NCI-H1048 (cell line): Measurements from ENCODE around the gene KEAP1.
"Not testable (repeated sequence)": the region's sequence is repeated elsewhere in the genome, so short reads cannot be mapped to it uniquely, and the experiment has no call there.

Experiments
- DNase-seq: peaks from one replicate; lab custom pipeline; 2025; lab: John Stamatoyannopoulos, UW

The KEAP1 gene

DNA sequence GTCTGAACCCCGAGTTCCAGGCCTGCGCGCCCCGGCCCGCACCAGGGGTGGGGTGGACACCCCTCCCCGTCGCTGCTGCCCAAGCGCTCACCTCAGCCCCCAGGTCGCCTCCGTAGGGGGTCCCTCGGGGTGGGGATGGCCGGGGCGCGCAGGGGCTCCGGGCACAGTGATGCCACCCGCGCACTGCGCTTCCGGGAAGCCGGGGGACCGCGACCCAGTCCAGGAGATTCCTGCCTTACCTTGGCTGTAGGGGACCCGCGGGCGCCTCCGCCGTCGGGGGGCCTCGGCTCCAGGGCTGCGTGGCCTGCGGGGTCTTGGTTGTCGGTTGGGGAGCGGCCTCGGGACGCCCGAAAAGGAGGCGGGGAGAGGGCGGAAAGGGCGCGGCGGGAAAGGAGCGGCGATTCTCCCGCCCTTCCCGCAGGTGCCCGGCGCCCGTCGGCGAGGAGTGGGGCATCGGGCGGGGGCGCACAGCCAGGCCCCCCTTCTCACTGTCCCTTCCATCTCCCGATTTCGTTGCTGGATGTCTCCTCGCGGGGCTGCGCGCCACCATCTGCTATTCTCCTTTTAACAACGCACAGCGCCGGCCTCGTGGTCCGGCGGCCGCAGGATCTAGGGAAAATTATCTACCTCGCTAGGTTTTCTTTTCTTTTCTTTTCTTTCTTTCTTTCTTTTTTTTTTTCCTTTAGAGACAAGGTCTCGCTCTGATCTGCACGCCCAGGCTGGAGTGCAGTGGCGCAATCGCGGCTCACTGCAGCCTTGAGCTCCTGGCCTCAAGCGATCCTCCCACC, at the start of gene KEAP1:
Gene KEAP1 (minus strand): TSS at position 355 of the 788 bp plus-strand sequence. CDS start 3,323 bp downstream, outside the sequence.
- no peak for DNase-seq

DNA sequence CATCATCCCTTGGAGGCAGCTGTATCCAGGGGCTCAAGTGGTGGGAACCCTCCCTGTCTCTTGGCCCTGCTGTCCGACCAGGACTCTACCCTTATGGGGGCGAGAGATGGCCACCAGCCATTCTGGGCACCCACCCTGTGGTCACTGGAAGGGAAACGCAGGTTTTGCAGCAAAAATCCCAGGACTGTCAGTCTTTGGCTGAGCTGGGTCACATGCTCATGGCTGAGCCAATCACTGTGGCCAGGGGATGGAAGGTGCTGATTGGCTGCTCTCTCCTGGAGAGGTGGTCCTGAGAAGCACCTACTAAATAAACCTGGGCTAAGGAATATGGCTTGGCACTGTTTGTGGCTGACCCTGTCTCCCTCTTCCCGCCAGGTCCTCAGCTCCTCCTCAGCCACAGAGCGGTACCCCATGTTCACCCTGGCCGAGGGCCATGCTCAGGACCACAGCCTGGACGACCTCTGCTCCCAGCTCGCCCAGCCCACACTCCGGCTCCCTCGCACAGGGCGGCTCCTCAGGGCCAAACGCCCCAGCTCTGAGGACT, 49.4 kb upstream of the KEAP1 start:
- no peak for DNase-seq

DNA sequence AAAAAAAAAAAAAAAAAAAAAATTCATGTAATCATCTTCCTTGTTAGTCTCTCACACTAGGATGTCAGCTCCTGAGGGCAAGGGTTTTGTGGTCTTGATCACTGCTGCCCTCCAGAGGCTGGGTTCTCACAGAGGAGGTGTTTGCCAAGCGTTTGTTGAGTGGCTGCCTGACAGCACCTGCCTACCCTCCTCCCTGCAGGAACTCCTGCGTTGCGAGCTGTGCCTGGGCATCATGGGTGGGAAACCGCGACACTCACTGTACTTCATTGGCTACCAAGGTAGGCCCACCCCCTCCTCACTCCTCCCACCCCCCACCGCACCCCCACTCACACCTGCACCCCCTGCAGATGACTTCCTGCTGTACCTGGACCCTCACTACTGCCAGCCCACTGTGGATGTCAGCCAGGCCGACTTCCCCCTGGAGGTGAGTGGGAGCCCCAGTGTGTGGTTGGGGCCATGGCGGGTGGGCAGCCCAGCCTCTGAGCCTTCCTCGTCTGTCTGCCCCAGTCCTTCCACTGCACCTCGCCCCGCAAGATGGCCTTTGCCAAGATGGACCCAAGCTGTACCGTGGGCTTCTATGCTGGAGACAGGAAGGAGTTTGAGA, 48.6 kb upstream of the KEAP1 start:
- DNase-seq = no peak

DNA sequence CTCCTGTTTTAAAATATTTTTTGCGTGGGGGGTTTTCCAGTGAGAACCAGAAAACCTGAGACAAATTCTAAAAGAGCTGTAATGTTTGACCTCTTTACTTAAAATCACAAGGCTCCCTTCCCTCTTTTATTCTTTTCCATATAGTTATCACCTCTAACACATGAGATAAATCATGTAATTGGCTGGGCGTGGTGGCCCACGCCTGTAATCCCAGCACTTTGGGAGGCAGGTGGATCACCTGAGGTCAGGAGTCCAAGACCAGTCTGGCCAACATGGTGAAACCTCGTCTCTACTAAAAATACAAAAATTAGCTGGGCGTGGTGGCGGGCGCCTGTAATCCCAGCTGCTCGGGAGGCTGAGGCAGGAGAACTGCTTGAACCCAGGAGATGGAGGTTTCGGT, 47.9 kb upstream of the KEAP1 start:
- DNase-seq = not testable (repeated sequence)

DNA sequence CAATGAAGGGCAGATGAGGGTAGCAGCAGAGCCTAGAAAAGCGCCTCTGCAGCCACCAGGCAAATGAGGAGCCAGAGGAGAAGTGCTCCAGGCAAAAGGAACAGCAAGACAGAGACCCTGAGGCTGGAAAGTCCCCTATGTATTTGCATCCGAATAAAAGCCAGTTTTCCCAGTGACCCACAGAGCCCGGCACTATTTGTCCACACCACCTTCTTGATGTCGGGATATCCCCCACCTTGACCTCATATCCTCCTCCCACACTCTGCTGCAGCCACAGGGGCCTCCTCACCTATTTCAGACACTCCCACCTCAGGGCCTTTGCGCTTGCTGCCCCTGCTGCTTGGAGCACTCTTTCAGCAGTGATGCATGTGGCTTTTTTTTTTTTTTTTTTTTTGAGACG, 47.2 kb upstream of the KEAP1 start:
- DNase-seq = no peak

DNA sequence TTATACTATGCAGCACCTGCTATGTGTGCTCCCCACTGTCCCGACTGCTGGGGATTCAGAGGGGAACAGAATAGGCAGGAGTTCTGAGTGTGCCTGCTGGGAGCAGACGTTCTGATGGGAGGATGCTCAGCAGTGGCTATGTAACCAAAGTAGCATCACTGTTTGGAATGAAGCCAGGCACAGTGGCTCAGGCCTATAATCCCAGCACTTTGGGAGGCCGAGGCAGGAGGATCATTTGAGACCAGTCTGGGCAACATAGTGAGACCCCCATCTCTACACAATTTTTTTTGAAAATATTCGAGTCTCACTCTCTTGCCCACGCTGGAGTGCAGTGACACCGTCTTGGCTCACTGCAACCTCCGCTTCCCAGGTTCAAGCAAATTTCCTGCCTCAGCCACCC, 46.6 kb upstream of the KEAP1 start:
- no peak for DNase-seq

DNA sequence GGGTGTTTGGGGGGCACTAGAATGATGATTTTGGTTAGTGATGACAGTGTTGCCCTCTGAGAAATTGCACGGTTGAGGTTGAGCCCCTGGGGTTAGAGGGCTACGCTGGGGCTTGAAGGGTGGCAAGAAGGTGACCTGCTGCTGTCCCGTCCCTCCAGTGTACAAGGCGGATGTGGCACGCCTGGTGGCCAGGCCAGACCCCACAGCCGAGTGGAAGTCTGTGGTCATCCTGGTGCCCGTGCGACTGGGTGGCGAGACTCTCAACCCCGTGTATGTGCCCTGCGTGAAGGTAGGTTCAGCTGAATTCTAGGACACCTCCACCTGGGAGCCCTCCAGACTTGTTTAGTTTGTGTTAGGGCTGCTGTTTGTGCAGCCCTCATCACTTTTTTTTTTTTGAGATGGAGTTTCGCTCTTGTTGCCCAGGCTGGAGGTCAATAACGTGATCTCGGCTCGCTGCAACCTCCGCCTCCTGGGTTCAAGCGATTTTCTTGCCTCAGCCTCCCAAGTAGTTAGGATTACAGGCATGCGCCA, 45.7 kb upstream of the KEAP1 start:
- no peak for DNase-seq

DNA sequence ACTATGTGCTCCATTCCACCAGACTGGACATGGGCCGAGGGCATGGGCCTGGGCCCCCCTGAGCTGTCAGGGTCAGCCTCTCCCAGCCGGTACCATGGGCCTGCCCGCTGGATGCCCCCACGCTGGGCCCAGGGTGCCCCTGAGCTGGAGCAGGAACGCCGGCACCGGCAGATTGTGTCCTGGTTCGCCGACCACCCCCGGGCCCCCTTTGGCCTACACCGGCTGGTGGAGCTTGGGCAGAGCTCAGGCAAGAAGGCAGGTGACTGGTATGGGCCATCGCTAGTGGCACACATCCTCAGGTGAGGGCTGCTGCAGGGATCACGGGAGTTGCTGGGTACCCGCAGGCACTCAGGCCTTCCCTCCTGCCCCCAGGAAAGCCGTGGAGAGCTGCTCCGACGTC, 43.7 kb upstream of the KEAP1 start:
- no peak for DNase-seq

DNA sequence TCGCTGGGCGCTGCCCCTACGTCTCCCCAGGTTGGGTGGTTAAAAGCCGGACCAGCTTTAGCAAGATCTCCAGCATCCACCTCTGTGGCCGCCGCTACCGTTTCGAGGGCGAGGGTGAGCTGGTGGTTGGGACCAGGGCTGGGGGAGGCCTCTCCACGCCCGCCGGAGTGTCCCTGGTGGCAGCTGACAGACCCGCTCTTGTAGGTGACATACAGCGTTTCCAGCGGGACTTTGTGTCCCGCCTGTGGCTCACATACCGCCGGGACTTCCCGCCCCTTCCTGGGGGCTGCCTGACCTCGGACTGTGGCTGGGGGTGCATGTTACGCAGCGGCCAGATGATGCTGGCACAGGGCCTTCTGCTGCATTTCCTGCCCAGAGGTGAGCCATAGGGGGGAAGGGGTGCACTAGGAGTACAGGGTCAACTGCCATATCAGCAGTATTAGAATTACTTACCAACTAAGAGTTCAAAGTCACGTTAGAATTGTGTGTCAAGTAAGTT, 41.6 kb upstream of the KEAP1 start:
- no peak for DNase-seq

DNA sequence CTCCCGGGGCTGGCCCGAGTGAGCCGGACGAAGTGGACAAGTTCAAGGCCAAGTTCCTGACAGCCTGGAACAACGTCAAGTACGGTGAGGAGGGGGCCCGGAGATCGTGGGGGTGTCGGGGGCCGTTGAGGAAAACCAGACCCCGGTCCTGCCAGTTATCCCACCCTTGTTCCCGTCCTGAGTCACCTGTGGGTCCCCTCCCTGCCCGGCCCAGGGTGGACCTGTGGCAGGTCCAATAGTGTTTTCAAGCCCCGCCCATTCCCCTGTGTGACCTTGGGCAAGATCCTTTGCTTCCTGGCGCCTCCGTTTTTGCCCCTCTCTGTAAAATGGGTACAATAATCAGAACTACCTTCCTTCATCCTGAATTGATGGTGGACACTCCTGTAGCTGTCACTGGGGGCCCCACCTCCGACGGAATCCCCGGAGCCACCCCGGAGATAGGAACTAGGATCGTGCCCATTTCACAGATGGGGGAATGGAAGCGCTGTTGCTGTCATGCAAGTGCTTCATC, 41.1 kb upstream of the KEAP1 start:
- no peak for DNase-seq

DNA sequence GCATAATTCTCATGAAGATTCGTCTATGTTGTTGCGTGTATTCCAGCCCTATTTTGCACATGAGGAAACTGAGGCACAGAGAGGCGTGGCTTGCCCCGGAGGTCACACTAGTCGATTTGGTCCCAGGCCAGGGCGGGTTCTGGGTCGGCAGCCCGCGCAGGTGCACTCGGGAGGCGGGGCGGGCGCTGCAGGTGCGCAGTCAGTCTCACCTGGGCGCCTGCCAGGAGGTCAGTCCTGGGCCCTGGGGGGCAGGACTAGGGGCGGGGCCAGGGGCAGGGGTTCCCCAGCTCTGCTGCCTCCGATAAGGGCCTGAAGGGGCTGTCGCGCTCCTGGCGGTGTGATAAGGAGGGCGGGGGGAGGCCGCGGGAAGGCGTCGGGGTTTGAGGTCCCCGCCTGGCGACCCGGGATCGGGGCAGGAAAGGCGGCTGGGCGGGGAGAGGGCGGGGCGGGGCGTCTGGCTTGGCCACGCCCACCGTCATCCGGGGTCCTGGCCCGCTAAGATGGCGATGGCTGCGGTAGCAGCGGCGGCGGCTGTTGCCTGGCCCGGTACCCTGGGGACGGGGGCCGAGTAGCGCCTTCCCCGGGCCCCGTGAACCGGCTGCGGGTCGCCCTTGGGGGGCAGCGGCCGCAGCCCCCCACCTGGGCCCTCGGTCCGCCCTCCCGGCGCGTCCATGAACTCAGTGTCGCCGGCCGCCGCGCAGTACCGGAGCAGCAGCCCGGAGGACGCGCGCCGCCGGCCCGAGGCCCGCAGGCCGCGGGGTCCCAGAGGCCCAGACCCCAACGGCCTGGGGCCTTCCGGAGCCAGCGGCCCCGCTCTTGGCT, 40.5 kb upstream of the KEAP1 start, which contains the start of gene ATG4D:
Gene ATG4D (plus strand): TSS at position 485 of the 822 bp plus-strand sequence. CDS start 187 bp downstream, at position 672.
- peak; percentile 55 for DNase-seq

DNA sequence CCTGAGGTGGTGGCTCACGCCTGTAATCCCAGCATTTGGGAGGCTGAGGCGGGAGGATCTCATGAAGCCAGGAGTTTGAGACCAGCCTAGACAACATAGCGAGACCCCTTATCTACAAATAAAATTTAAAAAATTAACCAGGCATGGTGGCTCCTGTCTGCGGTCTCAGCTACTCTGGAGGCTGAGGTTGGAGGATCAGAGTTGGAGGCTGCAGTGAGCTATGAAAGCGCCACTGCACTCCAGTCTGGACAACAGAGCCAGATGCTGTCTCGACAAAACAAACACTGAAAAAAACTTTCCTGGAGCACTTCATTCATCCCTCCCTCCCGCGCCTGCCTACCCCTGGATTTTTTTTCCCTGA, 39.9 kb upstream of the KEAP1 start:
- no peak for DNase-seq

DNA sequence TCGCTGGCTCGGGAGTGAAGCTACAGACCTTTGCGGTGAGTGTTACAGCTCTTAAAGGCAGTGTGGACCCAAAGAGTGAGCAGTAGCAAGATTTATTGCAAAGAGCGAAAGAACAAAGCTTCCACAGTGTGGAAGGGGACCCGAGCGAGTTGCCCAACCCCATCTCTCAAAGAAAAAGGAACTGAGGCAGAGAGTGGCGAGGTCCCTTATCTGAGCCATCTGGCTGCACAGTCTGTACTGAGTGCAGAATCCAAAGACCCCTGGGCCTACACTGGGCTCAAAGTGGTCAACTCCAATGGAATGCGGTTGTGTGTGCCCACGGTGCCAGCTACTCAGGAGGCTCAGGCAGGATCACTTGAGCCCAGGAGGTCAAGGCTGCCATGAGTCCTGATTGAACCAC, 35.9 kb upstream of the KEAP1 start:
- DNase-seq = not testable (repeated sequence)

DNA sequence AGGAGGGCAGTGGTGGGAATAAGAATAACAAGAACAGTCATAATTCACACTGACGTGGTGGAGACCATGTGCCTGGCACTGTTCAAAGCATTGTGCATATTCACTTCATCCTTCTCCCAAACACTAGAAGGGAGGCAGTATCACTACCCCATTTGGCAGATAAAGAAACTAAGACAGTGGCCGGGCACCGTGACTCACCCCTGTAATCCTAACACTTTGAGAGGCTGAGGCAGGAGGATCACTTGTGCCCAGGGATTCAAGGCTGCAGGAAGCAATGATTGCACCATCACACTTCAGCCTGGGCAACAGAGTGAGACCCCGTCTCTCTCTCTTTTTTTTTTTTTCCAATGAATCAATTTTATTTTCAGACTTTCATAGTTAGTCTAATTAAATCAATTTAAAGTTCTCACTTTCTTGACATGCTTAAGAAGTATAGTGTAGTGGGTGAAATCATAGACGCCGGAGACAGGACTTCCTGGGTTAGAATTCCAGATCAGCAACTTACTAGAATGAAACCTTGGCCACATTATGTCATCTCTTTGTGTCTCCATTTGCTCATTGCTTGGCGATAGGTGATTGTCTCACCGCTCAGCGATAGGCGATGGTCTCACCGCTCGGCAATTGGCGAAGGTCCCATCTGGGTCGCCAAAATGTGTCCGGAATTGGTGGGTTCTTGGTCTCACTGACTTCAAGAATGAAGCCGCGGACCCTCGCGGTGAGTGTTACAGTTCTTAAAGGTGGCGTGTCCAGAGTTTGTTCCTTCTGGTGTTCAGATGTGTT, 35.2 kb upstream of the KEAP1 start:
- no peak for DNase-seq

DNA sequence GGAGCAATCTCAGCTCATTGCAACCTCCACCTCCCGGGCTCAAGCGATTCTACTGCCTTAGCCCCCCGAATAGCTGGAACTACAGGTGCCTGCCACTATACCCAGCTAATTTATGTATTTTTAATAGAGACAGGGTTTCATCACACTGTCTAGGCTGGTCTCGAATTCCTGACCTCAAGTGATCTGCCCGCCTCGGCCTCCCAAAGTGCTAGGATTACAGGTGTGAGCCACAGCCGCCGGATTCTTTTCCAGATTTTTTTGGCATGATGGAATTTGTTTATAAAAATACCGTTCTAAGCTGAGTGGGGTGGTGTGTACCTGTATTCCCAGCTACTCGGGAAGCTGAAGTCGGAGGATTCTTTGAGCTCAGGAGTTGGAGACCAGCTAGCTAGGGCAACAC, 34.5 kb upstream of the KEAP1 start:
- no peak for DNase-seq

DNA sequence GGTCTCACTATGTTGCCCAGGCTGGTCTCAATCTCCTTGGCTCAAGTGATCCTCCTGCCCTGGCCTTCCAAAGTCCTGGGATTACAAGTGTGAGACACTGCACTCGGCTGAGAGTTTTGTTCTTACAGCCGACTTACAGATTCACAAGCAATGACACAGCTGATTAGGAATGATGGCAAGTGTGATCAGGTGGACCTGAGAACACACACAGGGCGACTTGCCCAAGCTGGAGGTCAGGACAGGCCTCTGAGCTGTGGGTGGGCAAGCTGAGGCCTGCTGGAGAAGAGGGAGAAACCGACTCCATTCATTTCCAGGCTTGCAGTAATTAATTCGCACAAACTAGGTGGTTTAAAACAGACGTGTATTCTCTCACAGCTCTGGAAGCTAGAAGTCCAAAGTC, 32.5 kb upstream of the KEAP1 start:
- no peak for DNase-seq

DNA sequence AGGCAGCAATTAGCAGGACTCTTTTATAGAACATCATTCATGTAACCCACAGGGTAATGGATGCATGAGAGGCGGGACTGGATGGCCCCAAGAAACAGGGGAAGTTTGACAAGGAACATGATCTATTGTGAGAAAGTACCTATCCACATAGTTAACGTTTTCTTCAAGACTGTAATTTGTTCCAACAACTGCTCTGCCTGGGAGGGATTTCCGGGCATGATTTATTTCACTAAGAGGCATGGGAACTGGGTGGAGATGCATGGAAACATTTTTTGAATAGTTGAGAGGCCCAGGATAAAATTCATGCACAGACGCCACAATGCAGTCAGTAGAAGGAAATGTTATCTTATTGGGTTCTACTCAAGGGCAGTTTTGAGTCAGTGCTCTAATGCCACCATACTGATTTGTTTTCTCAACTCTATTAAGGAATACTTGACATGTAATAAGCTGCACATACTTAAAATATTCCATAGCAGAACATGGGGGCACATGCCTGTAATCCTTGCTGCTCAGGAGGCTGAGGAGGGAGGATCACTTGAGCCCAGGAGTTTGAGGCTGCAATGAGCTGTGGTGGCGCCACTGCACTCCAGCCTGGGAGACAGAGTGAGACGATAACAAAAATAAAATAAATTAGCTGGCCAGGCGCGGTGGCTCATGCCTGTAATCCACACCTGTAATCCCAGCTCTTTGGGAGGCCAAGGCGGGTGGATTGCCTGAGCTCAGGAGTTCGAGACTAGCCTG, 30.7 kb upstream of the KEAP1 start:
- no peak for DNase-seq

DNA sequence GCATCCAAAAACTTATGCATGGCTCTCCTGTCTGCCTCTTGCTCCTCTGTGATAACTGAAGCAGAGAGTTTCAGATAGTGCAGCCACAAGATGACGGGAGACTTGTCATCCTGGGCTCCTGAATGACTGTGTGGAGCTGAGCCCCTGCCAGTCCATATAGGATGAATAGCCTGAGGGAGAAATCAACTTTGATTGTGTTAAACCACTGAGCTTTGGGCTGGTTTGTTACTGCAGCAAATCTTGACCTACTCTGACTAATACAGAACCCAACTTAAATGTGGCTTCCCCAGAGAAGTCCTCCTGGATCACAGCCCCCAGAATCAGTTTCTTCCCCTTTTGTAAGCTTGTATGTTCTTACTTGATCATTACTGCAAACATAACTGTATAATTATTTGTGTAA, 29.3 kb upstream of the KEAP1 start:
- DNase-seq = no peak

DNA sequence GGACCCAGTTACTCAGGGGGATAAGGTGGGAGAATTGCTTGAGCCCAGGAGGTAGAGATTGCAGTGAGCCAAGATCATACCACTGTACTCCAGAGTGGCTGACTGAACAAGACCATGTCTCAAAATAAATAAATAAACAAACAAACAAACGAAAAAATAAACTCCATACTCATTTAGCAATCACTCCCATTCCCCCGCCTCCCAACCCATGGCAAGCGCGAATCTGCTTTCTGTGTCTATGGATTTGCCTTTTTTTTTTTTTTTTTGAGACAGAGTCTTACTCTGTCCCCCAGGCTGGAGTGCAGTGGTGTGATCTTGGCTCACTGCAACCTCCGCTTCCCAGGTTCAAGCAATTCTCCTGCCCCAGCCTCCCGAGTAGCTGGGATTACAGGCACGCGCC, 23.7 kb upstream of the KEAP1 start:
- not testable (repeated sequence) for DNase-seq

DNA sequence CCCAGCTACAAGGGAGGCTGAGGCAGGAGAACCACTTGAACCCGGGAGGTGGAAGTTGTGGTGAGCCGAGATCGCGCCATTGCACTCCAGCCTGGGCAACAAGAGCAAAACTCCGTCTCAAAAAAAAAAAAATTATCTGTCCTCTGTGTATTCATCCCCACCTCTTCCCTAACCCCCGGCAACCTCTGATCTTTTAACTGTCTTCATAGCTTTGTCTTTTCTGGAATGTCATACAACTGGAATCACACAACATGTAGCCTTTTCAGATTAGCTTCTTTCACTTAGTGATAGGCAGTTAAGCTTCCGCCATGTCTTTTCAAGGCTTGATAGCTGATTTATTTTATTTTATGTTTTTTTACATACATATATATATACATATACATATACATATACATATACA, 22.5 kb upstream of the KEAP1 start:
- DNase-seq = no peak
